ENCODE data around the gene NTM.

NTM gene

DNA sequence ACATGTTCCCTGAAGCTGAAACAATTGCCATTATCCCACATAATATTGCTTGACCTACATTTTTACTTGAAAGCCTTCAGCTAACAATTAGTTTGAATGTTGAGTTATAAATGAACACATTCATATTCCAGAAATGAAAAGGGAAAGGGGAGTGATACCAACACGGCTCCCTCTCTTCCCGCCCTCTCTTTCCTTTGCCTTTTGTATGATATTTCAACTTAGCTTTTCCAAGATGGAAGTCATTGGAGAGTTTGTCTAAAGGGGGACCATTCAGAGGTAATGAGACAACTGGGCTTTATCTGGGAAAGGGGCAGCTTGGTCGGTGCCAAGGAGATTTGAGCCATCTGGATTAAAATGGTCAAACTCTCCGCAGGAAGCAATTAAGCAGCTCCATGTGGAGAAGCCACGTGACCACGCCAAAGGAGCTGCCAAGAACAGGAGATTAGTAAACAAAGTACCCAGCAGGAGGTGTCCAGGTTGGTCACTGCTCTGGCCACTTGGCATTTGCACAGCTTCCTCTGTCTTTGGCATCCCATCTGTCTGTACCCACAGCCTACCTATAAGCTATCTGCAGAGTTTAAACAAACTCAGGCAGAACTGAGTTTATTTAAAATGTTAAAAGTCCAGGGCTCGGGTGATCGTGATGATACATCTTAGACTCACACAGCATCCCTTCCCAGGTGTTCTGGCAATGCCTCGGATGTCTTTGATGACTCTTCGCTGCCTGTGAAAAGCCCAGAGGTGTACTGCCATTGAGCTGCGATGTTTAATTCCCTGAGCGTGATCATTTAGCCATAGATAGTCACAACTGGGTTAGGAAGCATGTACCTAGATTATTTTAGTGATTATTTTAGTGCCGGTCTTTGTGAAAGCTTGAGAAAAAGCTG lies 735.9 kb downstream of the NTM start:
- peak; percentile 99 for DNase-seq

DNA sequence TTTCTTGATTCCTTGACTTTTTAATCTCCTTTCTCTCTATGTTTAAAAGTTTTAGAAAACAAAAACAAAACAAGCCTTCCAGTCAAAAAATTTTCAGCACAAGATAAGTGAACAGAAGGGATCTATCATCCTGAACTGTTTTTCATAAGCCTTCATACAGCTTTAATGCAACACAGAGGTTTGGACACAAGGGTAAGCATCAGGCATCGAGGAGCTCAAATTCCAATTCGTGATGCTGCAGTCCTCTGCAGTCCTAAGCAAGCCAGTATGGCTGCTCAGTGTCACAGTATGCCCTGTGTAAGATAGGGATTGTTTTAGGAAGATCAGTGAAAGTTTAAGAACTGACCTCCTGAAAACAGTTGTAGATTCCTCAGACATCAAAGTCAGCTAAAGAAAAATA lies 740.9 kb downstream of the NTM start:
- DNase-seq: no peak

- peak; percentile 24 for DNase-seq
Observed at GRCh38 chr11:132111838-132112237, 741.4 kb downstream of the NTM start.

DNA sequence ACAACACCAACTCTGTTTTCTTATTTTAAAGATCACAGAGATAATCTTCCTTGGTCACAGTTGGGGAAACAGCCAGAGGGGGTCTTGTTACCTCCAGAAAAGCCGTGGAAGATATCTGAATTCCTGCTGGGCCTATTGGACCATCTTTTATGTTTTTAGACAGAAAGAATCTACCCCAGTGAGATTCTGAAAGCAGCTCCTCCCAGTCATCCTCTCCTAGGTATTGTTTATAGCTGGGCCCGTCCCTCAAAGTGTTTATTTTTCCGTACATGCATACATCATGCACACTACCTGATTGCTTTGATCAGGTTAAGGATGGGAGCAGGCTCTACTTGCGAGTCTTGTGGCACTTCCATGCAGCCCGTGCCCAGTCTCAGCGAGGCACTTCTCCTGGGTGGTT lies 742.4 kb downstream of the NTM start:
- no peak for DNase-seq

- peak; percentile 79 for DNase-seq
Observed at GRCh38 chr11:132114185-132114584, 743.8 kb downstream of the NTM start.

DNA sequence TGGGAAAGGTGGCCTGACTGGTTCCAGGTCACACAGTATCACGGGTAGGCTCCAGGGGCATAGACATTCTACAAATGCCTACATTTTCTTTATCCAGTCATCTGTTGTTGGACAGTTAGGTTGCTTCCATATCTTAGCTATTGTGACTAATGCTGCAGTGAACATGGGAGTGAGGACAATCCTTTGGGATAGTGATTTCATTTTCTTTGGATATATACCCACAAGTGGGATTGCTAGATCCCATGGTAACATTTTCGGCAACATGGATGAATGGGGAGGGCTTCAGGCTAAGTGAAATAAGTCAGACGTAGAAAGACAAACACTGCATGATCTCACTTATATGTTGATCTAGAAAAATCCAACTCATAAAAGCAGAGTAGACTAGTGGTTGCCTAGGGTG lies 744.3 kb downstream of the NTM start:
- no peak for DNase-seq

DNA sequence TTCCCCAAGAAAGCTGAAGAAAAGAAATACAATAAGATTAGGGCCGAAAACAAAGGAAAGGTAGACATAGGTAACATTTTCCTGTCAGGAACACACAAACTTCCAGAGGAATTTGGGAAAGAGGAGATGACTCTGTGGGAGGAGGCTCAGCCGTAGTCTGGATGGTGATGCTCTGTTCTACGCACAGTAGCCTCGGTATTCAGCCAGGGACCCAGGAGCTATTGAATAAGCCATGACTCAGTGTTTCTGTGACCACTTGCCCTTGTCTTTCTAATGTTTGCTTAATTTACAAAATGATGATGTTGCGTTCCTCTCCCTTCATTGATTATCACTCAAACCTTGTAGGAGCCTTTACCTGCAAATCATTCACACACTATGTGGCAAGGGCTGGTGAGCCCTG lies 745.0 kb downstream of the NTM start:
- no peak for DNase-seq

GRCh38 chr11:132116516-132116915 lies 746.1 kb downstream of the NTM start:
- no peak for DNase-seq

GRCh38 chr11:132118661-132119060 lies 748.2 kb downstream of the NTM start:
- DNase-seq: no peak

DNA sequence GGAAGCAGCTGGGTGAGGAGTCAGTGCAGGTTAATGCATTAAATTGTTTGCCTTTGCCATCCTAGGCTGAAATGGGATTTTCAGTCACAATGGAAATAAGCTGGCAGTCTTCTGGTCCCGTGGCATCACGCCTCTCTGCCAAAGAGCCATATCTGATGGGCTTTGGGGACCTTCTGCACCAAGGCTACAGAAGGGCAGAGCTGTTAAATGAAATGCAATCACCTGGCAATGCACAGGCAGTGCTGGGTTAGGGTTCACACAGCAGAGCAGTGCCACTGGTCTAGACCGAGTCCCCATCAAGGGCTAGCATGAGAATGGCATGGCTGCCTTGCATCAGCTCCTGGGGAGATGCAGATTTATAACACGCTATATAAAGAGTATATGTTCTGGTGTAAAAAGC lies 749.2 kb downstream of the NTM start:
- peak; percentile 84 for DNase-seq

GRCh38 chr11:132122735-132123134 lies 752.3 kb downstream of the NTM start:
- no peak for DNase-seq

DNA sequence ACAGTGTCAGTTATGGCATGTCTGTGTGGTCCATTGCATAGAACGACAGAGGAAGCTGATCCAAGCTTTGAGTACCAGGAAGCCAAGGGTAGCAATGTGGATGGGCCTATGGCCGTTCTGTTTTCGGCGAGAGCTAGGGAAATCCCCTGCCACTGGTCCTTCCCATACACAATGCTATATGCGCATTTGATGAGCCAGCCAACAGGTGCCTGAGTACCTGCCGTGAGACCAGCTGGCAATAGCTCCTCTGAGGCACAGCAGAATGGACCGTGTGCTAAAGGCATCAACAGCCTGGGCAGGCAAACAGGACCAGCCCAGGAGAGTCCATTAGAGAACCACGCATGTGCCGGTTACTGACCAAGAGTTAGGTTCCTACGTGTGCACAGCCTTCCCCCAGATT lies 753.0 kb downstream of the NTM start:
- peak; percentile 67 for DNase-seq

DNA sequence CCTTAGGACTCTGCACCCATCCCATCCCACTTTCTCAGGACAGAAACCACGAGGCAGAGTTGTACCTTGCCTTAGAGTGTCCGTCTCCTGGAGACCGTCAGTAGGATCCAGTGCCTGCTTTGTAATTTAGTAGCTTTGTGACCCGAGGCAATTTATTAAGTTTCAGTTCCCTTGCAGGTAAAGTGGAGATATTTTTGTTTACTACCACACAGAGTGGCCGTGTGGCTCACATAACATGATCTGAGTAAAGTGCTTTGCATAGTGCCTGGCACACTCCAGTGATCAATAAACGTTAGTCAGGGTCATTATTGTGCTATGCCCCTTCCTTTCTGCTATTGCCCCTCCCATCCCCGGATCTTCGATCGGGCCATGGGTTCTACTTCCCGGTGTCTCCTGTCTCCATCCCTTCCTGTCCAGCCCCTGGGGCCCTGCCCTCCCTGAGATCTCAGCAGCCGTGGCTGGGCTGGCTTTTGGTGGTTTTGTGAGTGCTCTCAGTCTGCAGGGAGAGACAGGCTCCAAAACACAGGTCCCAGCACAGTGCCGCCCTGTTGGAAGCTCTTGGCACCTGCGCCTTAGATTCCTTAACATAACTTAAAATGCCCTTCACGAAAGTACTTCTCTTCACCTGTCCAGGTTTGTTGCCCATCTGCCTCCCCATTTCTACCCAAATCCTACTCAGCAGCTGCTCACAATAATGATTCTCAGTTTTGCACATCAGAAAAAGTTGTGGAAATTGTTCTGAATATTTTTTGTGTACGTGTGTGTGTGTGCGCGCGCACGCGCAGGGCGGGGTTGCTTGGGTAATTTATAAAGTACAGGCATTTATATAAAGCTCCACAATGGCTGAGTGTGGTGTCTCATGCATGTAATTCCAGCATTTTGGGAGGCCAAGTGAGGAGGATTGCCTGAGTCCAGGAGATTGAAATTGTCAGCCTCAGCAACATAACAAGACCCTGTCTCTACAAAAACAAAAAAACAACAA lies 753.7 kb downstream of the NTM start:
- peak; percentile 38 for DNase-seq

GRCh38 chr11:132125988-132126871 lies 755.8 kb downstream of the NTM start:
- DNase-seq: peak; percentile 91

DNA sequence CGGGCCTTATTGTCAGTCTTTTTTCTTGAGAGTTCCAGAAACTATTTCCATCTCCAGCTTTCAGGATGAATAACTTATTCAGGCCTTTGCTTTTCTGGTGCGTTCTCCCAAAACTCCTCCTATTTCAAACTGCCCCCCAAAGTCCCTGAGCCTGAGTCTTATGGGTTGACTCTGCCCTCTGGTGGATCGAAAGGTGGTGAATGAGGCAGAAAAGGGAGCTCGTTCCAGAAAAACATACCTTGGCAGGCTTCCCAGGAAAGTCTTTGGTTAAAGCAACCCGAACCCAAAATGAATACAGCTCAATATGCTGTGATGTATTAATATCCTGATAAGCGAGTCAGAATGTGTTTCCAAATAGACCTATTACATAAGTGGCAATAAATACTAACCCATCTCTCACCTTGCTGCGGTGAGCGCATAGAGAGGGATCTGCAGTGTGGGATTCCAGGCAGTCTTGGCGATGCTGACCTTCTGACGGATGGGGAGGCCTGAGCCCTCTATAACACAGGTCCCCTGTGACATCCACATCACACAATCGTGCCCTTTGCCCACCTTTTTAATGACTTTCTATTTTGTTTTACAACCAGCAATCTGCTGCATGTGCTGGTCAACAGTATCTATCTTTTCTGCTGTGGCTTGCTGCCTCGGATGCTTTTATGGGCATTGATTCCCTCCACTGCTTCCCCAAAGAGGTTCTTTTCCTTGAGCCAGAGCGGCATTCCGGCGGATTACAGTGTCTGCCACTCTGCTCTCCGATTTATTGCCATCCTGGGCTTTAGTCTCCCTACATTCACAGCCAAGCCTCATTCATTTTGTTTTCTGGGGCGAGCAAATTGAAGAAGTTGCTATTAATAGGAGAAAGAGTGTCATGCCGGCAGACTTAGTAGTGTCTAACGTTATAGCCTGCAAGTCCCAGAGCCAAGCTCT lies 756.8 kb downstream of the NTM start:
- DNase-seq: peak; percentile 94

DNA sequence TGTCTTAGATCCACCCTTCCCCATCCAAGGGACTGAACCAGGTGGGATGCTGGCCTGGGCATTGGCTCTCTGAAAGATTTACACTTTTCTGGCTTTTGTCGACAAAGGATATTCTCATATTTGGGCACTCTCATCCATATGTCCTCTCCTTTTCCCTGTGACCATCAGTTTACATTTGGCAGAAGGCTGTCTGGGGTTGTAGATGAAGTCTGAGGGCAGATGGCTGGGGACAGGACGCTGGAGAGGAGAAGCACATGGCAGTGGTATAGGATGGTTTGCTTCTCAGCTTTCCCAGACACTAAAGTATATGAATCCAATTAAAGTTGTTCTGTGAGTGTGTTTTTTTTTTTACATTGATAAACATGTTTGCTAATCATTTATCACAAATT lies 757.5 kb downstream of the NTM start:
- peak; percentile 53 for DNase-seq

DNA sequence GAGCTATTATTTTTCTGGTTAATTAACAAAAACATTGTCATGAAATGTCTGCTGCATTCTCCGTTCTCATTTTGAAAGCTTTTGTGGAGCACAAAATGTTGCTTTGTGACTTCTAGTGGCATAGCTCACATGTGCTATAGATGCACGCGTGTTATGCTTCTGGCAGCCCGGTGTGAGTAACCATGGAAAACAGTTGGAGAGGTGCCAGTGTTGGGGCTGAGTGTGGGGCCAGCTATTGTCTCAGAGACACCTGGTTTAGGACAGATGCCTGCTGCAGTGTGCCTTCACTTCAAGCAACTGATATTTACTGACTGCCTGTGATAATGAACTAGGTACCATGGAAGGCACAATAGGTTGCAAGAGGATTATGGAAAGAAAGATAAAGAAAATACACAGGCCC lies 760.6 kb downstream of the NTM start:
- peak; percentile 98 for DNase-seq

GRCh38 chr11:132131961-132132360 lies 761.5 kb downstream of the NTM start:
- no peak for DNase-seq

- DNase-seq: peak; percentile 80
Observed at GRCh38 chr11:132134322-132134721, 763.9 kb downstream of the NTM start.

GRCh38 chr11:132137289-132137980 lies 767.0 kb downstream of the NTM start:
- DNase-seq: no peak

DNA sequence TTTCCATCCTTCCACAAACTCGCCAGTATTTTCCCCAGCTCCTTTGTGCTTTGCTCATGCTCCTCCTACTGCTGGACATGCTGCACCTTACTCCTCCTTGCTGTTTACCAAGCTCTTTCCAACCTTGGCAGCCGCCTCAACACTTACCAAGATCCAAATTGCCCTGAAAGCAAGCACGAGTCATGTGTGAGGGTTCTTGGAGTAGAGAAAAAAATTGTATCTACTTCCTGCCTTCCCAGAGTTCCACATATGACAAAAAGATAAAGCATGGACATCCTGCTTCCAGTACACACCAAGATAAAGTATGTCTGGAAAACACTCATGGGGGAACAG lies 767.5 kb downstream of the NTM start:
- DNase-seq: peak; percentile 42
